Esophagus squamous epithelium (tissue), 5 donors: ENCODE measurements around the gene CTNNA2. TPM values are rescaled to one million over a fixed set of nuclear protein-coding genes. Genes with fewer than 3 reads are reported as not detected.

Experiments
- DNase-seq: peaks from one replicate; lab custom pipeline; 2025; lab: John Stamatoyannopoulos, UW
- H3K27ac ChIP-seq, 4 donors: fragments of 200-600 bp; sonication (generic); one replicate each; pipeline ENCODE4 v1.5.1; 2016 to 2019; ENCODE audit warnings: mild to moderate bottlenecking in 1 of 4
- H3K27me3 ChIP-seq, 4 donors: fragments of 200-600 bp; sonication (generic); 1 replicate in 3 of 4; 2 replicates in 1 of 4; pipeline versions ENCODE4 v1.5.1 to v1.6.0; 2017 to 2021; ENCODE audit warnings: antibody characterized with exemption in 1 of 4
- H3K36me3 ChIP-seq, 3 donors: fragments of 200-600 bp; sonication (generic); one replicate each; pipeline ENCODE4 v1.5.1; 2016 to 2019
- H3K4me1 ChIP-seq, 3 donors: fragments of 200-600 bp; sonication (generic); one replicate each; pipeline ENCODE4 v1.5.1; 2017 to 2019
- H3K4me3 ChIP-seq, 4 donors: fragments of 200-600 bp; sonication (generic); 1 replicate in 3 of 4; 2 replicates in 1 of 4; pipeline ENCODE4 v1.5.1; 2016 to 2019; ENCODE audit warnings: mild to moderate bottlenecking in 2 of 4, moderate library complexity in 1 of 4
- H3K9me3 ChIP-seq, 3 donors: fragments of 200-600 bp; sonication (generic); one replicate each; pipeline ENCODE4 v1.5.1; 2016 to 2019
- CTCF ChIP-seq, 6 experiments: fragments of 450-650 bp in 4 of 6; fragments of 200-600 bp in 2 of 6; sonication (generic) in 2 of 6; IDR thresholded peaks; one replicate each; pipeline ENCODE4 v1.5.1; 2016 to 2019; ENCODE audit warnings: antibody characterized with exemption in 6 of 6, mild to moderate bottlenecking in 4 of 6, moderate library complexity in 4 of 6
- POLR2A ChIP-seq, 4 donors: fragments of 450-650 bp; IDR thresholded peaks; one replicate each; pipeline ENCODE4 v1.6.1; 2017; ENCODE audit warnings: antibody characterized with exemption in 4 of 4, mild to moderate bottlenecking in 4 of 4, moderate library complexity in 3 of 4
- WGBS, 2 donors: methylation state at CpG; one replicate each; pipeline ENCODE4 v1.1.5; 2018; 5-methylcytosine and 5-hydroxymethylcytosine counted together
- intact Hi-C: fragments of 100-400 bp; cut with DNase I; formaldehyde crosslinking; loops from one replicate; pipeline ENCODE4 v1.15.0; 2022
- total RNA-seq, 4 donors: library from RNA; depleted of rRNA; stranded (reverse); fragments of >200 nt; gene quantifications; one replicate each; pipeline ENCODE4 v1.1.0, GENCODE V29; 2016
- donor health status: DM: yes; HTN: yes; CAD: no.

Gene CTNNA2
- total RNA-seq, 4 donors from 2014 or later: not detected

DNA sequence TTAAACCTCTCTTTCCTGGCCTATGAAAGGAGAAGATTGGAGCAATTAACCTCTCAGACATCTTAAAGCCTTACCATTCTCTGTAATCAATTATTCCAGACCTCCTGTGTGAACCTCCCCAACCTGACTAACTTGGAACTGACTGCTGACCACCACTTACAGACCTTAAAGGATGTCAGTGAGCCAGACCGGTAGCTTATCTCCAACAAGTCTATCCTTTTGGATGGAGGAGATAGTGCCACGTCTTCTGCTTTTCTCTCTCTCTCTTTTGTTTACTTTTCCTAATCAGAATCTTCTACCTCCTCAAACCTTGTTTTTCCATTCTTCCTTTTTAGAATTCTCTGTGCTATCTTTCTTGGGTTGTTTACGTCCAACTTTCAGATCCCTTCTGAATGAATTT lies 734.5 kb downstream of the CTNNA2 start:
- 70 to 73% methylated on average over 3 of the region's 3 CpGs for WGBS, 2 donors
- no peak for DNase-seq
- no peaks in the 10 kb centered on the region for H3K36me3 ChIP-seq
- no peak overlapping the region for H3K27ac ChIP-seq
- no peaks in the 10 kb centered on the region for H3K9me3 ChIP-seq
- no peaks in the 10 kb centered on the region for H3K27me3 ChIP-seq
- no peak for TF ChIP-seq POLR2A (IDR thresholded peaks at IDR 0.05)
- TF ChIP-seq CTCF (IDR thresholded peaks at IDR 0.05): no peak
- no peak overlapping the region for H3K4me3 ChIP-seq
- intact Hi-C loops: no loop called here
- no peaks in the 10 kb centered on the region for H3K4me1 ChIP-seq

DNA sequence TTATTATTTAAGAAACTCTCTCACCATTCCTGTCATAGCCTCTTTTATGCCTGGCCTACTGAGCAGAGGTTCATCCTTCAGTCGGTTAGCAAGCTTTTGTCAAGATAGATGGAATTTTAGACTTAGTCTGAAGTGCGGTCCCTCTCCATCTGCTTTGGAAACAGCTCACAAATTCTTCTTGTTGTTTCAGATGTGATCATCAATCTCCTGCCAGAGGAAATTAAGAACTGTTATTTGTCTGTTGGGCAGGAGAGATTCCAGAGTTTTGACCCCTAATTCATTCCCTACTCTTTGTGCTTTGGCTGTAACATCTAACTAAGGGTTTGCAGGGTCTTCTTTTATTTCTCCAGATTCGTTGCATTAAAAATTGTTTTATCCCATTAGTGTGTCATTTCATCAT lies 735.3 kb downstream of the CTNNA2 start:
- intact Hi-C loops: no loop called here
- WGBS, 2 donors: 58 to 59% methylated on average over 3 of the region's 3 CpGs

GRCh38 chr2:80252294-80252986 lies 739.6 kb downstream of the CTNNA2 start:
- Histone ChIP-seq H3K27me3 (no peaks in the 10 kb centered on the region), H3K4me1 (no peaks in the 10 kb centered on the region), H3K4me3 (no peak overlapping the region), H3K36me3 (no peaks in the 10 kb centered on the region), H3K27ac (no peak overlapping the region), H3K9me3 (no peaks in the 10 kb centered on the region)
- no peak for DNase-seq
- intact Hi-C loops: no loop called here
- TF ChIP-seq POLR2A (IDR thresholded peaks at IDR 0.05) (no peak), CTCF (IDR thresholded peaks at IDR 0.05) (no peak)
- 72 to 80% methylated on average over 7 of the region's 7 CpGs for WGBS, 2 donors

More for the DNA sequence above, 735.3 kb downstream of the CTNNA2 start:
- H3K36me3 ChIP-seq: no peaks in the 10 kb centered on the region
- H3K4me3 ChIP-seq: no peak overlapping the region
- H3K27ac ChIP-seq: no peak overlapping the region
- H3K27me3 ChIP-seq: no peaks in the 10 kb centered on the region
- H3K4me1 ChIP-seq: no peaks in the 10 kb centered on the region
- no peak for DNase-seq
- TF ChIP-seq CTCF (IDR thresholded peaks at IDR 0.05) (no peak), POLR2A (IDR thresholded peaks at IDR 0.05) (no peak)
- H3K9me3 ChIP-seq: no peaks in the 10 kb centered on the region

DNA sequence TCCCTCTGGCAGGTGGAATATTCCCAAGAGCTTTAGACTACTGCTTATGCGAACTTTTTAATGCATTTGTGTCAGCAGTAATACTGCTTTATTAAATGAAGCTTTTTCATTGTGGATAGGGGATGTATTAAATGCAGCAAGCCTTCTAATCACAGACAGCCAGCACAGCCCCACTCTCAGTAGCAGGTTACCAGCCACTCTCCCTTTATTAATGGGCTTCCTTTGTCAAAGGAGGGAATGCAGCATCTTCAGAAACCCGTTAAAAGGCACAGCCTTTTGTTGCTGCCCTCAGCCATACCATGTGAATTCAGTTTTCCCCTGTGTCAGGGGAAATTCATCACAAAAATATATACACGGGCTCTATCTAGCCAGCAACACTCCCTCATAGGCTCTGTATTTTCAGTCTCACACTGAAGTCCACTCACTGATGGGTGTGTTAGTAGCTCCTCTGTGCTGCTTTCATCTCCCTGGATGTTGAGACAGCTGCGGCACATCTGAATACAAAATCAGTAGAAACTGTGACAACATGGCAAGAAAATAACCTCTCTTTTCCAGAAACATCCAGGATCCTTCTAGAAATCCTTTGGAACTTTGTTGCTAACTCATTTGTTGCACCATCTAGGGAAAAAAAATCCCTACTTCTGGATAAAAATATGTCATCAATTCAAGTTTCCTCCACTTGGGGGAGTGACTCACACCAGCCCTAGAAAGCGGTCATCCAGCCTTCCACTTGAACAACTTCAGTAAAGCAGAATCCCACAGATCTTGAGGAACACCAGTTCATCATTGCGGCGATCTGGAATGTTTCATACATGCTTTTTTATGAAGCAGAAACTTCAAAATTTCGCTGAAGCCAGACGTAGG lies 743.3 kb downstream of the CTNNA2 start:
- Histone ChIP-seq H3K27ac (no peak overlapping the region), H3K36me3 (no peaks in the 10 kb centered on the region), H3K4me3 (no peak overlapping the region), H3K4me1 (no peaks in the 10 kb centered on the region), H3K27me3 (no peaks in the 10 kb centered on the region), H3K9me3 (no peaks in the 10 kb centered on the region)
- intact Hi-C loops: no loop called here
- DNase-seq: no peak
- 52 to 59% methylated on average over 9 of the region's 9 CpGs for WGBS, 2 donors
- TF ChIP-seq POLR2A (IDR thresholded peaks at IDR 0.05): no peak
- no peak for TF ChIP-seq CTCF (IDR thresholded peaks at IDR 0.05)

DNA sequence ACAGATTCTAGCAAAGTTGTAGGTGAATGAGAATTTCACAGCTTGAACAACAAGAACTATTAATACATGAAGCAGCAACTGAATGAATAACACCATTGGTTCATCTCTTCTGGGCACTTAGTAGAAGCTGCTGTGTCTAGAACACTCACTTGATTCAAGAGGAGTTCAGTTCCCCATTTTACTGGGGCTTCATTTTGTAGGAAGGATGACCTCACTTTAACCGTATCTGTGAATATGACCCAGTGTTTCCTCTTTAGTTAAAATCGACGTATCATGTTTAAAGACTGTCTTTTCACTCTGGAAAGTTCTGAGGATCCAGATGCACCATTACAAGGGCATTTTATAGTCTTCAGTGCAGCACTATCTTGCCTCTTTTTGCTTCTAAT lies 743.9 kb downstream of the CTNNA2 start:
- no peak overlapping the region for H3K4me3 ChIP-seq
- H3K4me1 ChIP-seq: no peaks in the 10 kb centered on the region
- no peaks in the 10 kb centered on the region for H3K27me3 ChIP-seq
- no peak for DNase-seq
- intact Hi-C loops: no loop called here
- no peaks in the 10 kb centered on the region for H3K9me3 ChIP-seq
- no peaks in the 10 kb centered on the region for H3K36me3 ChIP-seq
- WGBS, 2 donors: 58% methylated on average over 3 of the region's 3 CpGs
- H3K27ac ChIP-seq: no peak overlapping the region
- TF ChIP-seq POLR2A (IDR thresholded peaks at IDR 0.05) (no peak), CTCF (IDR thresholded peaks at IDR 0.05) (no peak)
